Measurements from ENCODE around the gene ASPSCR1.

GRCh38 chr17:82035956-82036633, 58.7 kb downstream of the ASPSCR1 start:
- TF ChIP-seq CTCF (IDR thresholded peaks at IDR 0.05; ENCODE audit: insufficient read depth, low read length, poor library complexity, severe bottlenecking) (no peak), EZH2phosphoT487 (conservative IDR thresholded peaks at IDR 0.05; ENCODE audit: low read length) (no peak)

All from SU-DHL-6 (cell line).